ENCODE data around the gene KLK10. TPM values are rescaled to one million over a fixed set of nuclear protein-coding genes. Genes with fewer than 3 reads are reported as not detected.

The KLK10 gene
- total RNA-seq, 2 experiments from 2014 or later: not detected

DNA sequence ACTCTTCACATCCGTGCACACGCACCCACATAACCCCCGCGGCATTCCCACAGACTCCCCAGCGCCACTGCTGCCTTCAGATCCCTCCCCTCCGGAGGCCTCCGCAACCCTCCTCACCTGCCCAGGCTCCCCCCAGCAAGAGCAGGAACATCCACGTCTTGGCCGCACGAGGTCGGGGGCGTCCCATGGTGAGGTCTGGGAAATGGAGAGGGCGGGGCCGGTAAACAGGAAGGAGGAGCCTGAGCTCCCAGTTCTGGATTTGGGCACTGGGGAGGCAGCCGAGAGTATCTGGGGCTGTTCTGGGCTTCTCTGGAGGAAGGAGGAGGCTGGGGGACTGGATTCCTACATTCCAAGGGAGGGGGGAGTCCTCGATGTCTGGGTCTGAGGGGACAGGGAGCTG is 18.5 kb downstream of the KLK10 start:
- Mint-ChIP-seq H3K4me1 (ENCODE audit: low read depth) (no peaks in the 10 kb centered on the region), H3K27me3 (peaks cover 63% of the 10 kb centered on the region), H3K4me3 (no peak overlapping the region), H3K27ac (no peak overlapping the region), H3K36me3 (ENCODE audit: low read depth) (no peaks in the 10 kb centered on the region), H3K9me3 (no peaks in the 10 kb centered on the region)
- H3K27me3 ChIP-seq (ENCODE audit: control insufficient read depth in 1 of 2, insufficient read depth in 2 of 2, low read length in 2 of 2): peaks cover 25 to 30% of the 10 kb centered on the region in 2 experiments
- peaks cover 0 to 22% of the 10 kb centered on the region in 2 experiments for H3K9me3 ChIP-seq (ENCODE audit: control insufficient read depth in 1 of 2, insufficient read depth in 1 of 2, low read length in 2 of 2)
- TF ChIP-seq, protein P1, sequence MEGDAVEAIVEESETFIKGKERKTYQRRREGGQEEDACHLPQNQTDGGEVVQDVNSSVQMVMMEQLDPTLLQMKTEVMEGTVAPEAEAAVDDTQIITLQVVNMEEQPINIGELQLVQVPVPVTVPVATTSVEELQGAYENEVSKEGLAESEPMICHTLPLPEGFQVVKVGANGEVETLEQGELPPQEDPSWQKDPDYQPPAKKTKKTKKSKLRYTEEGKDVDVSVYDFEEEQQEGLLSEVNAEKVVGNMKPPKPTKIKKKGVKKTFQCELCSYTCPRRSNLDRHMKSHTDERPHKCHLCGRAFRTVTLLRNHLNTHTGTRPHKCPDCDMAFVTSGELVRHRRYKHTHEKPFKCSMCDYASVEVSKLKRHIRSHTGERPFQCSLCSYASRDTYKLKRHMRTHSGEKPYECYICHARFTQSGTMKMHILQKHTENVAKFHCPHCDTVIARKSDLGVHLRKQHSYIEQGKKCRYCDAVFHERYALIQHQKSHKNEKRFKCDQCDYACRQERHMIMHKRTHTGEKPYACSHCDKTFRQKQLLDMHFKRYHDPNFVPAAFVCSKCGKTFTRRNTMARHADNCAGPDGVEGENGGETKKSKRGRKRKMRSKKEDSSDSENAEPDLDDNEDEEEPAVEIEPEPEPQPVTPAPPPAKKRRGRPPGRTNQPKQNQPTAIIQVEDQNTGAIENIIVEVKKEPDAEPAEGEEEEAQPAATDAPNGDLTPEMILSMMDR (IDR thresholded peaks at IDR 0.05): no peak
- no peaks in the 10 kb centered on the region for H3K36me3 ChIP-seq (ENCODE audit: insufficient read depth, low read length)
- H3K27ac ChIP-seq (ENCODE audit: low read depth in 1 of 2, low read length in 2 of 2): no peak overlapping the region
- no peaks in the 10 kb centered on the region for H3K4me1 ChIP-seq (ENCODE audit: insufficient read depth, low read length)
- ChIA-PET CTCF (no interaction called here), POLR2A (no interaction called here)
- intact Hi-C loops (cut with DNase I, micrococcal nuclease): no loop called here
- DNase-seq (no peak), ATAC-seq (ENCODE audit: poor library complexity) (no peak)
- no peak overlapping the region for H3K4me3 ChIP-seq (ENCODE audit: low read length)

DNA sequence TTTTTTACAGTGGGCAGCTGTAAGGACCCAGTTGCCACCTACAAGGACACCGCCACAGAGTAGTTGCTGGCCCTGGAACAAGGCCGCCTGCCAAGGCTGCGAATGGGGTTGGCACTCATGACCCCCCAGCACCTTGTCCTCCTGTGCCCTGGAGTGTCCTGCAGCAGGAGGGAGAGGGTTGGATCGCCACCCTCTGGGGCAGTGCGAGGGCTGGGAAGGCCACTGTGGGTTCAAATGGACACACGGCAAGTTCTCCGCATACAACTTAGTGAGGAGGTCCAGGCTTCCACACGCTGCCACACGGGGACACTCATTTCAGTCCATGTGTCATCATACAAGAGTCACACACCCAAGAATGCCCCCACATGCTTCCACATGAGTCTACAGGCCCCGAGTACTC is 19.1 kb downstream of the KLK10 start:
- ATAC-seq (ENCODE audit: poor library complexity) (no peak), DNase-seq (no peak)
- intact Hi-C loops (cut with DNase I, micrococcal nuclease): no loop called here
- H3K4me3 Mint-ChIP-seq: no peak overlapping the region
- no peak overlapping the region for H3K27ac ChIP-seq (ENCODE audit: low read depth in 1 of 2, low read length in 2 of 2)
- H3K9me3 ChIP-seq (ENCODE audit: control insufficient read depth in 1 of 2, insufficient read depth in 1 of 2, low read length in 2 of 2): peaks cover 0 to 22% of the 10 kb centered on the region in 2 experiments
- H3K27ac Mint-ChIP-seq: no peak overlapping the region
- TF ChIP-seq, protein P1 (IDR thresholded peaks at IDR 0.05): no peak
- H3K27me3 ChIP-seq (ENCODE audit: control insufficient read depth in 1 of 2, insufficient read depth in 2 of 2, low read length in 2 of 2): peaks cover 25 to 30% of the 10 kb centered on the region in 2 experiments
- no peaks in the 10 kb centered on the region for H3K4me1 Mint-ChIP-seq (ENCODE audit: low read depth)
- no peak overlapping the region for H3K4me3 ChIP-seq (ENCODE audit: low read length)
- no peaks in the 10 kb centered on the region for H3K4me1 ChIP-seq (ENCODE audit: insufficient read depth, low read length)
- POLR2A ChIA-PET: no interaction called here
- CTCF ChIA-PET: no interaction called here
- H3K36me3 Mint-ChIP-seq (ENCODE audit: low read depth): no peaks in the 10 kb centered on the region
- H3K36me3 ChIP-seq (ENCODE audit: insufficient read depth, low read length): no peaks in the 10 kb centered on the region
- H3K9me3 Mint-ChIP-seq: no peaks in the 10 kb centered on the region
- H3K27me3 Mint-ChIP-seq: peaks cover 61% of the 10 kb centered on the region

DNA sequence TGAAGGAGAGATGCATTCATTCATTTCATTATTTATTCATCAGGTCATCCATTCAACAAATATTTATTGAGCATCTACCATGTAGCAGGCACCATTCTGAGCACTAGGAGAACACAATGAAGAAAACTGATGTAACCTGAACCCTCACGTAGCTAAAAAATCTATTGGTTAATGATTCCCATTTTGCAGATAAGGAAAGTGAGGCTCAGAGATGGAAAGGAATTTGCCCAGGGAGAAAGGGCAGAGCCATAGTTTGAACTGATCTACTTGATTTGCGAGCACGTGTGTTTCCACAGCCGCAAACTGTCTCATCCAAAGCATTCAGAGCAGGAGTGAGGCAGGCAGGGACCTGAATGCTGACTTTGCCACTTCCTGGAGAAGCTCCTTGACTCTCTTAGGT is 20.8 kb downstream of the KLK10 start:
- intact Hi-C loops (cut with DNase I, micrococcal nuclease): no loop called here

More for the DNA sequence above, 20.8 kb downstream of the KLK10 start:
- no peak overlapping the region for H3K27ac ChIP-seq (ENCODE audit: low read depth in 1 of 2, low read length in 2 of 2)
- no peaks in the 10 kb centered on the region for H3K4me1 ChIP-seq (ENCODE audit: insufficient read depth, low read length)
- ChIA-PET CTCF (no interaction called here), POLR2A (no interaction called here)
- Mint-ChIP-seq H3K4me1 (ENCODE audit: low read depth) (no peaks in the 10 kb centered on the region), H3K36me3 (ENCODE audit: low read depth) (no peaks in the 10 kb centered on the region), H3K9me3 (no peaks in the 10 kb centered on the region), H3K27ac (no peak overlapping the region), H3K27me3 (peaks cover 51% of the 10 kb centered on the region), H3K4me3 (no peak overlapping the region)
- H3K27me3 ChIP-seq (ENCODE audit: control insufficient read depth in 1 of 2, insufficient read depth in 2 of 2, low read length in 2 of 2): peaks cover 25 to 30% of the 10 kb centered on the region in 2 experiments
- TF ChIP-seq, protein P1 (IDR thresholded peaks at IDR 0.05): no peak
- no peak overlapping the region for H3K4me3 ChIP-seq (ENCODE audit: low read length)
- no peak for ATAC-seq (ENCODE audit: poor library complexity)
- no peaks in the 10 kb centered on the region for H3K36me3 ChIP-seq (ENCODE audit: insufficient read depth, low read length)
- DNase-seq: no peak
- H3K9me3 ChIP-seq (ENCODE audit: control insufficient read depth in 1 of 2, insufficient read depth in 1 of 2, low read length in 2 of 2): peaks cover 0 to 22% of the 10 kb centered on the region in 2 experiments
